DOHH2 (cell line): ENCODE data around the gene PRSS12.

Experiments
- CTCF ChIP-seq: fragments of 200-600 bp; sonication (generic); IDR thresholded peaks from one replicate; pipeline ENCODE4 v1.5.1; 2014; ENCODE audit warnings: antibody characterized with exemption, mild to moderate bottlenecking, low read depth, low read length; ENCODE audit not compliant: poor library complexity, severe bottlenecking
- EZH2phosphoT487 ChIP-seq: fragments of 200-600 bp; sonication (generic); IDR thresholded peaks from 2 replicates; pipeline ENCODE4 v1.6.1; 2017; ENCODE audit warnings: borderline replicate concordance, mild to moderate bottlenecking, antibody characterized with exemption, low read length, moderate library complexity, mixed read lengths

DNA sequence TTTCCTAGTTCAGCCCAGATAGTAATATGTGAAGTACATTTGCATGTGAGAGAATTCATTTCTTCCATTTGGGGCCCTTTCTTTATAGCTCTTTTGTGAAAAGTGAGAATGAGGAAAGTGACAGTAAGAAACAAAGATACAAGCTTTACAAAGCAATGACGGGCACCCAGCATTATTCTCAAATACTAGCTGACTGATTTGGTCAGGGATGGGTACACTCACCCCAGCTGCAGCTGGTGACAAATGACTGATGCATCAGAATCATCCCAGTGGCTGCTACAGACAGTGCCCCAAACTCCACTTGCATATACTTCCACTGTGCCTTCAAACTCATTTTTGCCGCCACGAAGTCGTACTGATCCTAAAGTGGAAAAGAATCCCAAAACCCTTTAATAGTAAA is 14.8 kb downstream of the PRSS12 start:
- TF ChIP-seq CTCF (no peak), EZH2phosphoT487 (no peak)
